PC-3 (cell line): ENCODE measurements around the gene TIMP2. TPM values are rescaled to one million over a fixed set of nuclear protein-coding genes. Genes with fewer than 3 reads are reported as not detected.

Experiments
- ATAC-seq: fragments of 200-7000 bp; cut with Tn5 transposase; 2 replicates; pipeline ENCODE4 v1.9.1; 2020; ENCODE audit warnings: mild to moderate bottlenecking, moderate library complexity
- BruUV-seq: library from RNA; stranded (reverse); fragments of 400-500 nt; replicated peaks from 2 replicates; lab custom pipeline; 2021; lab: Mats Ljungman, UMichigan
- CTCF ChIA-PET: fragments of 300-600 bp; sonication (Branson Sonifier 250); formaldehyde crosslinking; loops from one replicate; lab custom pipeline; 2022; ENCODE audit warnings: antibody characterized with exemption; lab: Charles Lee
- POLR2A ChIA-PET: fragments of 300-600 bp; sonication (Branson Sonifier 250); formaldehyde crosslinking; loops from one replicate; lab custom pipeline; 2022; ENCODE audit warnings: antibody characterized with exemption; ENCODE audit not compliant: unreplicated experiment; lab: Charles Lee
- DNase-seq: peaks from one replicate; pipeline ENCODE4 v3.0.0-alpha.2; 2015
- H2AFZ ChIP-seq: fragments of 300-600 bp; sonication (generic); 2 replicates; pipeline ENCODE4 v1.6.0; 2016; ENCODE audit warnings: antibody characterized with exemption, low read length
- H3F3A ChIP-seq: fragments of 300-600 bp; sonication (generic); one replicate; pipeline ENCODE4 v1.6.0; 2017; ENCODE audit warnings: antibody characterized with exemption, low read length, control low read depth, mild to moderate bottlenecking; ENCODE audit not compliant: unreplicated experiment
- H3K27ac ChIP-seq: fragments of 300-600 bp; sonication (generic); 2 replicates; pipeline ENCODE4 v1.5.1; 2016; ENCODE audit warnings: mild to moderate bottlenecking, low read length
- H3K27me3 ChIP-seq: fragments of 300-600 bp; sonication (generic); 2 replicates; pipeline ENCODE4 v1.6.1; 2016; ENCODE audit warnings: low read length, mixed read lengths
- H3K36me3 ChIP-seq: fragments of 300-600 bp; sonication (generic); 2 replicates; pipeline ENCODE4 v1.6.1; 2016; ENCODE audit warnings: low read depth, mixed run types, low read length, mixed read lengths
- H3K4me1 ChIP-seq: fragments of 300-600 bp; sonication (generic); 2 replicates; pipeline ENCODE4 v1.5.1; 2016; ENCODE audit warnings: low read length; ENCODE audit not compliant: insufficient read depth
- H3K4me2 ChIP-seq: fragments of 300-600 bp; sonication (generic); 2 replicates; pipeline ENCODE4 v1.6.0; 2016; ENCODE audit warnings: low read length
- H3K4me3 ChIP-seq: fragments of 300-600 bp; sonication (generic); 2 replicates; pipeline ENCODE4 v1.5.1; 2016; ENCODE audit warnings: mild to moderate bottlenecking, low read length, mixed read lengths
- H3K79me2 ChIP-seq: fragments of 300-600 bp; sonication (generic); 2 replicates; pipeline ENCODE4 v1.6.1; 2017; ENCODE audit warnings: low read length, mixed read lengths
- H3K9ac ChIP-seq: fragments of 300-600 bp; sonication (generic); 2 replicates; pipeline ENCODE4 v1.6.0; 2016; ENCODE audit warnings: mild to moderate bottlenecking, low read length
- H3K9me2 ChIP-seq: fragments of 300-600 bp; sonication (generic); replicated peaks from 2 replicates; pipeline ENCODE4 v1.6.1; 2016; ENCODE audit warnings: mixed run types, low read length, mixed read lengths
- H3K9me3 ChIP-seq: fragments of 300-600 bp; sonication (generic); 2 replicates; pipeline ENCODE4 v1.6.1; 2016; ENCODE audit warnings: low read length, mixed read lengths
- H4K20me1 ChIP-seq: fragments of 300-600 bp; sonication (generic); 2 replicates; pipeline ENCODE4 v1.6.1; 2016; ENCODE audit warnings: low read length, mixed read lengths
- EZH2 ChIP-seq: fragments of 300-600 bp; sonication (generic); IDR thresholded peaks from one replicate; pipeline ENCODE4 v1.6.1; 2017; ENCODE audit warnings: antibody characterized with exemption, mild to moderate bottlenecking, low read length; ENCODE audit not compliant: unreplicated experiment
- EZH2phosphoT487 ChIP-seq: fragments of 300-600 bp; sonication (generic); IDR thresholded peaks from 2 replicates; pipeline ENCODE4 v1.6.1; 2018; ENCODE audit warnings: mild to moderate bottlenecking, antibody characterized with exemption, low read length, borderline replicate concordance
- intact Hi-C: fragments of 100-400 bp; cut with micrococcal nuclease; formaldehyde crosslinking; loops from 2 replicates; pipeline ENCODE4 v1.9.0; 2023
- total RNA-seq: library from RNA; depleted of rRNA; stranded (reverse); fragments of >200 nt; gene quantifications from 2 replicates; pipeline ENCODE4 v1.2.3, GENCODE V29; 2014
- TF ChIP-seq, protein P1 (sequence below): fragments of 300-600 bp; sonication (generic); conservative IDR thresholded peaks from 2 replicates; pipeline ENCODE4 v1.5.1; 2017; ENCODE audit warnings: antibody characterized with exemption, low read depth, mild to moderate bottlenecking, low read length

TIMP2 gene
- total RNA-seq, 1 experiment from 2014 or later, result 60.1 TPM

DNA sequence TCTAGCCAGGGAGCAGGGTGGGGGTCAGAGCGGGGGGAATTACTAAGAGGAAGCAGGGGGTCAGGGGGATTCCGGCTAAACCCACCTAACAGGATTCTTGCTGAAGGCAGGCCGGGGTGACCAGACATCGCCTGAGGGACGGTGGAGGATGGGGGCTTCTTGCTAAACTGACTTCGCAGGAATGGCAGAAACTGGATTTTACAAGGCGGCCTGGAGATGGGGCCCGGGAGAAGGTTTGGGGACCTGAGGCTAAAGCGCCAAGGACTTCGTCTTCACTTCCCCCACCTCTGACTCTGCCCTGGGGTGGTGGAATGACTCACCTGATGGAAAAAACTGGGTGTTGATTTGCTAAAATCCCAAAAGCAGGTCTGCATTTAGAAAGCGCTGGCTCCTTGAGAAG, 31.1 kb upstream of the TIMP2 start:
- CTCF ChIA-PET, result no interaction called here
- Histone ChIP-seq H3K27me3 (no peaks in the 10 kb centered on the region), H3K27ac (no peak overlapping the region), H2AFZ (no peak overlapping the region), H3K4me2 (no peak overlapping the region), H3K4me3 (no peak overlapping the region), H3K4me1 (peaks cover 6% of the 10 kb centered on the region; the same call in 1 of the 2 replicates), H3K36me3 (no peaks in the 10 kb centered on the region), H3K9me3 (peaks cover 8% of the 10 kb centered on the region; the same call in 1 of the 2 replicates), H4K20me1 (no peaks in the 10 kb centered on the region), H3F3A (no peaks in the 10 kb centered on the region), H3K79me2 (no peaks in the 10 kb centered on the region), H3K9ac (no peak overlapping the region), H3K9me2 (no peaks in the 10 kb centered on the region)
- ATAC-seq (no peak), DNase-seq (no peak)
- BruUV-seq, result no TSS peak
- POLR2A ChIA-PET, result no interaction called here
- no peak for TF ChIP-seq EZH2
- no peak for TF ChIP-seq EZH2phosphoT487
- TF ChIP-seq, protein P1, sequence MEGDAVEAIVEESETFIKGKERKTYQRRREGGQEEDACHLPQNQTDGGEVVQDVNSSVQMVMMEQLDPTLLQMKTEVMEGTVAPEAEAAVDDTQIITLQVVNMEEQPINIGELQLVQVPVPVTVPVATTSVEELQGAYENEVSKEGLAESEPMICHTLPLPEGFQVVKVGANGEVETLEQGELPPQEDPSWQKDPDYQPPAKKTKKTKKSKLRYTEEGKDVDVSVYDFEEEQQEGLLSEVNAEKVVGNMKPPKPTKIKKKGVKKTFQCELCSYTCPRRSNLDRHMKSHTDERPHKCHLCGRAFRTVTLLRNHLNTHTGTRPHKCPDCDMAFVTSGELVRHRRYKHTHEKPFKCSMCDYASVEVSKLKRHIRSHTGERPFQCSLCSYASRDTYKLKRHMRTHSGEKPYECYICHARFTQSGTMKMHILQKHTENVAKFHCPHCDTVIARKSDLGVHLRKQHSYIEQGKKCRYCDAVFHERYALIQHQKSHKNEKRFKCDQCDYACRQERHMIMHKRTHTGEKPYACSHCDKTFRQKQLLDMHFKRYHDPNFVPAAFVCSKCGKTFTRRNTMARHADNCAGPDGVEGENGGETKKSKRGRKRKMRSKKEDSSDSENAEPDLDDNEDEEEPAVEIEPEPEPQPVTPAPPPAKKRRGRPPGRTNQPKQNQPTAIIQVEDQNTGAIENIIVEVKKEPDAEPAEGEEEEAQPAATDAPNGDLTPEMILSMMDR, result no peak
- intact Hi-C loops, result no loop called here

DNA sequence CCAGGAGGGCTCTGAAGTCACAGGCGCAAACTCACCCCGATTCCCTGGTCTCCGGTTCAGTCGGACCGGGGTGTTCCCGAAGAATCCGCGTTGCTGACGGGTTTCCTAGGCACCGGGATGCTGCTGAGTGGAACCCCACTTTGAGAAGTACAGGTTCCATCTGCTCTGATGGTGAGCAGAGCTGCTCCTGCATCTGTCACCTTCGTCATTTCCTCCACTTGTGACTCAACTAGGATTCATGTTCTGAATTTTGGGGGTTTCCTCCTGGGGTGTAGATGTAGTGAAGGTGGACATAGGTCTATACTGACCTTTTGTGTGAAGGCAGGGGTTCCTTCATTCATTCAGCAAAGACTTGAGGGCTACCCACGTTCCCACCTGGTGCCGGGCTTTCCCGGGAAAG, 29.5 kb upstream of the TIMP2 start:
- H3K27me3 ChIP-seq, result no peaks in the 10 kb centered on the region
- H3K9me3 ChIP-seq, result peaks cover 16% of the 10 kb centered on the region
- H3K4me3 ChIP-seq, result no peak overlapping the region
- H3K4me1 ChIP-seq, result peaks cover 6% of the 10 kb centered on the region; the same call in 1 of the 2 replicates
- H4K20me1 ChIP-seq, result no peaks in the 10 kb centered on the region
- ATAC-seq (no peak), DNase-seq (no peak)
- H3K9me2 ChIP-seq, result no peaks in the 10 kb centered on the region
- no peak overlapping the region for H3K27ac ChIP-seq
- H3K36me3 ChIP-seq, result no peaks in the 10 kb centered on the region
- no peak overlapping the region for H3K4me2 ChIP-seq
- H3K9ac ChIP-seq, result no peak overlapping the region
- H2AFZ ChIP-seq, result no peak overlapping the region
- H3F3A ChIP-seq, result no peaks in the 10 kb centered on the region
- H3K79me2 ChIP-seq, result no peaks in the 10 kb centered on the region
- intact Hi-C loops, result no loop called here
- CTCF ChIA-PET, result interaction anchor here (0.8 kb wide), 1 partner anchor 89 kb away, joined by 4 read pairs; no protein-coding TSS in a partner anchor
- BruUV-seq, result no TSS peak
- POLR2A ChIA-PET, result interaction anchor here (0.6 kb wide), 1 partner anchor 41 kb away, joined by 4 read pairs; no protein-coding TSS in a partner anchor
- TF ChIP-seq EZH2, result no peak
- TF ChIP-seq EZH2phosphoT487, result no peak
- TF ChIP-seq, protein P1, result no peak
